Small intestine (tissue), 7 donors: ENCODE results near the gene SLC35F4. TPM values are rescaled to one million over a fixed set of nuclear protein-coding genes. Genes with fewer than 3 reads are reported as not detected.
"Not testable (repeated sequence)": the region's sequence is repeated elsewhere in the genome, so short reads cannot be mapped to it uniquely, and the experiment has no call there.

Experiments
- DNase-seq, 2 donors: peaks; one replicate each; pipeline versions ENCODE4 v3.0.0 to v3.0.0-alpha.2; 2013
- FAIRE-seq: peaks from 2 replicates; lab custom pipeline; 2012; peaks lifted over from hg19 to GRCh38; lab: Jason Lieb, UNC
- H3K27ac ChIP-seq, 3 donors: one replicate each; pipeline ENCODE4 v1.5.1; 2013; ENCODE audit warnings: low read length in 2 of 3, mild to moderate bottlenecking in 2 of 3, control low read depth in 1 of 3, inconsistent platforms in 1 of 3, low read depth in 1 of 3, moderate library complexity in 1 of 3
- H3K27me3 ChIP-seq, 3 donors: one replicate each; pipeline ENCODE4 v1.6.1; 2013; ENCODE audit warnings: low read length in 3 of 3, inconsistent platforms in 1 of 3; ENCODE audit not compliant: control insufficient read depth in 3 of 3, insufficient read depth in 3 of 3
- H3K36me3 ChIP-seq, 3 donors: one replicate each; pipeline ENCODE4 v1.6.1; 2013; ENCODE audit warnings: low read length in 3 of 3, inconsistent platforms in 1 of 3, low read depth in 1 of 3, mild to moderate bottlenecking in 1 of 3, moderate library complexity in 1 of 3; ENCODE audit not compliant: control insufficient read depth in 3 of 3, insufficient read depth in 2 of 3
- H3K4me1 ChIP-seq, 3 donors: one replicate each; pipeline ENCODE4 v1.6.1; 2013; ENCODE audit warnings: low read length in 2 of 3, inconsistent platforms in 1 of 3, low read depth in 1 of 3, mild to moderate bottlenecking in 1 of 3, moderate library complexity in 1 of 3; ENCODE audit not compliant: control insufficient read depth in 3 of 3, insufficient read depth in 2 of 3
- H3K4me3 ChIP-seq, 3 donors: one replicate each; pipeline ENCODE4 v1.5.1; 2013; ENCODE audit warnings: low read length in 3 of 3, control low read depth in 1 of 3, inconsistent platforms in 1 of 3, low read depth in 1 of 3, mild to moderate bottlenecking in 1 of 3, moderate library complexity in 1 of 3
- H3K9me3 ChIP-seq, 2 donors: one replicate each; pipeline ENCODE4 v1.6.1; 2013; ENCODE audit warnings: low read depth in 1 of 2, low read length in 1 of 2; ENCODE audit not compliant: control insufficient read depth in 2 of 2, insufficient read depth in 1 of 2
- WGBS, 3 donors: extraction: QIAGEN DNeasy Blood & Tissue Kit; methylation state at CpG; one replicate each; pipeline ENCODE4 v1.1.7; 2013; 5-methylcytosine and 5-hydroxymethylcytosine counted together
- polyA plus RNA-seq, 4 donors: library from polyadenylated mRNA; stranded (reverse) in 3 of 4; unstranded in 1 of 4; fragments of 200-250 nt in 3 of 4; fragments of 120-200 nt in 1 of 4; gene quantifications; one replicate each; pipeline versions ENCODE4 v1.2.1 to v1.2.3, GENCODE V29; 2013
- donor health status: healthy with polysubstance abuse.
- donor health status: control.
- donor health status: control.
- donor health status: Bipolar disorder and iron deficiency.
- donor health status: healthy.

The SLC35F4 gene
- polyA plus RNA-seq, 4 donors: 0.10 to 0.13 TPM; not detected in 2

DNA sequence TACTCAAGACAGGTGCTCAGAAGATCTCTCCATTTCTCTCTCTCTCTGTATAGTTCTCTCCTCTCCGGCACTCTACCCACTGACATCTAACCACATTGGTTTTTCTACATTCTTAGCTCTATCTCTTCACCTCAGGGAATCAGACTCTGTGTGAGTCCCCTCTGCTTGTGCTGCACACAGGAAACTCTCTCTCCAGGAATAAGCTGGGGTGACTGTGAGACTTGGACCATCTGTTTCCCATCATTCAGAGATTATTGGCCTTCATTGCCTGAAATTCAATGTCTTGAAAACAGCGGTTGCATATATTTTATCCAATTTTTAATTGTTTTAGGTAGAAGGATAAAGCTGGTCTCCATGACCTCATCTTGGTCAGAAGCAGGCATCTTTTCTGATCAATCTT is 105.0 kb downstream of the SLC35F4 start:
- Histone ChIP-seq H3K4me3 (no peak overlapping the region), H3K9me3 (no peaks in the 10 kb centered on the region), H3K4me1 (no peaks in the 10 kb centered on the region), H3K27me3 (no peaks in the 10 kb centered on the region), H3K27ac (no peak overlapping the region), H3K36me3 (no peaks in the 10 kb centered on the region)
- DNase-seq (no peak), FAIRE-seq (no peak)
- WGBS, 3 donors: 85 to 94% (median 90%) methylated on average over 2 of the region's 2 CpGs

DNA sequence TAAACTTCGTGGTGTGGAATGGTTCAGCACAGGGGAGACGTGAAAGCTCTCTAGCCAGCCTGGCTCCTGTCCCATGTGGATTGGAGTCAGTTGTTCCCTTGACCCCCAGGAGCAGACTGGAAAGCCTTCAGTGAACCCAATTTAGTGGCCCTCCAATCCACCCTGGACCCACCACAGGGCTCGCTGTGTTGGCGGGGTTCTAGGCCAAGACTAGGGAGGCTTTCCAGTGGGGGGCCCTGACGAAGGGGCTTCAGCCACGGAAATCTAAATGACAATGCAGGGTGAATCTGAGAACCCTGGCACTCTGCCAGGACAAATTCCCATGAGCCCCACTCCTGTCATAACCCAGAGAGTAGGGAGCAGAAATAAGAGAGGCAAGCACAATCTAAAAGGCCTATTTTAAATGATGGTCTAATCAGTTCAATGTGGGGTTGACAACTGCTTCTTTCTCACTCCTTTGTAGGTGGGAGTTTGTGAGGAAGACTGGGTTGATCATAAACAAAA is 110.8 kb downstream of the SLC35F4 start:
- Histone ChIP-seq H3K27me3 (no peaks in the 10 kb centered on the region), H3K27ac (no peak overlapping the region), H3K36me3 (no peaks in the 10 kb centered on the region), H3K4me3 (no peak overlapping the region), H3K4me1 (no peaks in the 10 kb centered on the region), H3K9me3 (no peaks in the 10 kb centered on the region)
- WGBS, 3 donors: 73 to 91% (median 76%) methylated on average over 6 of the region's 6 CpGs
- DNase-seq (no peak), FAIRE-seq (no peak)

DNA sequence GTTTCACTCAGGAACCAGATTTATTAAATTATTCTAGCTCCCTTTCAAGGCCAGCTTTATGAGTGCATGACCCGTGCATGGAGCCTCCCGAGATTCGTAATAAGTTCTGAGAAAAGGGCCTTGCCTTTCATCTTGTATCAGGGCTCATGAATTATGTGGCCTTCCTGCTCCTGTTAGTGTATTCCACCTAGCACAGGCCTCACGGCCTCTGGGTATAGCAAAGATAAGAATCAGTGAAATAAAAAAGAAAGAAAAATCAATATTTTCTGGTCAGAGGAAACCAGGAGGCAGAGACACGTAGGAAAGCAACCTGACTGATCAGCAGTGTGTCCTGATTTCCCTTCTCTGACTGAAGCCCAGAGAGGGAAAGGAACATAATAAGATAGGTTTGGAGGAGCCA is 111.4 kb downstream of the SLC35F4 start:
- H3K4me3 ChIP-seq: no peak overlapping the region
- no peaks in the 10 kb centered on the region for H3K36me3 ChIP-seq
- H3K27me3 ChIP-seq: no peaks in the 10 kb centered on the region
- WGBS, 3 donors: 52 to 64% (median 59%) methylated on average over 5 of the region's 5 CpGs
- DNase-seq (no peak), FAIRE-seq (no peak)
- no peaks in the 10 kb centered on the region for H3K9me3 ChIP-seq
- H3K4me1 ChIP-seq: no peaks in the 10 kb centered on the region
- no peak overlapping the region for H3K27ac ChIP-seq

DNA sequence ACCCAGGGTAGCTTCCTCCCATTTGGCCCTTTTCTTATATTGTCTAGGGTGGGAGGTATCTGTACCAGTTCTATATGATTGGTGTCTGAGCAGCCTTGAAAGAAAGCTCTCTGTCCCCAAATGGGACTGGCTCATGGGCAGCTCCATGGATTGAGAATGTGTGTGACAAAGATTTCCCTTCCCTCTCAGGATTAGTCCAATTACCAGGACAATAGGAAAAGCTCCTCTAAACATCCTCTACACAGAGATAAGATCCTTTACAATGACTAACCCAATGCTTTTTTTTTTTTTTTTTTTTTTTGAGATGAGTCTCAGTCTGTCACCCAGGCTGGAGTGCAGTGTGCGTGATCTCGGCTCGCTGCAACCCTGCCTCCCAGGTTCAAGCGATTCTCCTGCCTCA is 112.1 kb downstream of the SLC35F4 start:
- Histone ChIP-seq H3K9me3 (no peaks in the 10 kb centered on the region), H3K27ac (no peak overlapping the region), H3K36me3 (no peaks in the 10 kb centered on the region), H3K4me3 (no peak overlapping the region), H3K27me3 (no peaks in the 10 kb centered on the region), H3K4me1 (no peaks in the 10 kb centered on the region)
- 94 to 97% (median 95%) methylated on average over 4 of the region's 4 CpGs for WGBS, 3 donors
- no peak for FAIRE-seq
- DNase-seq: no peak

DNA sequence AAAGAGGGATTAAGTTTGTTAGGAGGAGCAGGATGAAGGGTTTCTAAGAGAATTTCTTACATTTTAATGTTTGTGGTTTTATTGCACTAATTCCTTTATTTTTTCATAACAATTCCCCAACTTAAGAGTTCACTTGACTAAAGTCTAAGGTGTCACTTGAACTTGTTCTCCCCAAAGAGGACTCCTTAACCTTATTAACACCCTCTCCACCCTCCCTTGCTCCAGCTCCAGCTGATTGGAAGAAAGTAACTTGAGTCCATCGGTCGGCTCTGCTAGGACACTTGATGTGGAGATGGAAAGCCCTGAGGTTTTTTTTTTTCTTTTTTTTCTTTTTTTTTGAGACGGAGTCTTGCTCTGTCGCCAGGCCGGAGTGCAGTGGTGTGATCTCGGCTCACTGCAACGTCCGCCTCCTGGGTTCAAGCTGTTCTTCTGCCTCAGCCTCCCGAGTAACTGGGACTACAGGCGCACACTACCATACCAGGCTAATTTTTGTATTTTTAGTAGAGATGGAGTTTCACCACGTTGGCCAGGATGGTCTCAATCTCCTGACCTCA is 113.7 kb downstream of the SLC35F4 start:
- not testable (repeated sequence) for H3K4me3 ChIP-seq, H3K27me3 ChIP-seq, H3K36me3 ChIP-seq, H3K9me3 ChIP-seq, DNase-seq, FAIRE-seq, H3K27ac ChIP-seq, H3K4me1 ChIP-seq
- WGBS, 3 donors: 81 to 90% (median 84%) methylated on average over 11 of the region's 11 CpGs

DNA sequence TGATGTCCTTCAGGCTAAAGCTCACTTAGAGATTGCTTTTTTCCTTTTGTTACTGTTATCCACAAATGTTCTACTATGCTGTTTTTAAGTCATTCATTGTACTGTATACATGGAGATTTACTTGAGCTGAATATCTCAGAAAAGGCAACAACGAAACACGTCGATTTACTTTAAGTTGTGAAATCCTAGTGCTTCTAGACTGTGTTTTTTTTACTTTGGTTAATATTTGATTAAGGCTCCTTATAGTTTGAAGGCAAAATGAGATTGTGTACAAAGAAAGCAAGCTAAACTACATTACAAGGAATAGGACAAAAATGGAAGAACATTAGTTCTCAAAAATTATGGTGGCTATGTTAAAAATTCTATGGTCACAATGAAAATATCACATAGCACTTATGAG is 114.5 kb downstream of the SLC35F4 start:
- Histone ChIP-seq H3K36me3 (no peaks in the 10 kb centered on the region), H3K27me3 (no peaks in the 10 kb centered on the region), H3K27ac (no peak overlapping the region), H3K9me3 (no peaks in the 10 kb centered on the region), H3K4me3 (no peak overlapping the region), H3K4me1 (no peaks in the 10 kb centered on the region)
- FAIRE-seq (no peak), DNase-seq (peak in 1 of 2 donors; percentile 25)
- WGBS, 3 donors: 21 to 76% (median 45%) methylated on average over 3 of the region's 3 CpGs

DNA sequence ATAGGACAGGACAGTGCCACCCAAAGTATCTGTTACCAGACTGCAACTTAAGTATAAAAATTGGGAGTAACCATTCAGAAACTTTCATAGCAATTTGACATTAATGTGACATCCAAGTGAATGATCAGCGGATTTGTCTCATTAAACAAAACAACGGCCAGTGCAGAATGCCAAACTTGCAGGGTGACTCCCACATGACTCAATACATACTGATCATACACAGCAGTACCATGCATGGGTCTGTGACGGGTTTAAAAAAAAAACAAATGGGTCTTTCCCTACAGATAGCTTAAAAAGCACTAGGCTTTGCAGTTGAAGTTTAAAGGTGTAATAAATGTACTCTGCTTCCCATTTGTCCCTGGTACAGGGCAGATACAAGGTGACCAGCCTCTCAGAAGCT is 116.6 kb downstream of the SLC35F4 start:
- Histone ChIP-seq H3K27me3 (no peaks in the 10 kb centered on the region), H3K27ac (no peak overlapping the region), H3K9me3 (no peaks in the 10 kb centered on the region), H3K4me1 (no peaks in the 10 kb centered on the region), H3K4me3 (no peak overlapping the region), H3K36me3 (no peaks in the 10 kb centered on the region)
- no peak for DNase-seq
- FAIRE-seq: no peak
- 69 to 78% (median 70%) methylated on average over 3 of the region's 3 CpGs for WGBS, 3 donors

DNA sequence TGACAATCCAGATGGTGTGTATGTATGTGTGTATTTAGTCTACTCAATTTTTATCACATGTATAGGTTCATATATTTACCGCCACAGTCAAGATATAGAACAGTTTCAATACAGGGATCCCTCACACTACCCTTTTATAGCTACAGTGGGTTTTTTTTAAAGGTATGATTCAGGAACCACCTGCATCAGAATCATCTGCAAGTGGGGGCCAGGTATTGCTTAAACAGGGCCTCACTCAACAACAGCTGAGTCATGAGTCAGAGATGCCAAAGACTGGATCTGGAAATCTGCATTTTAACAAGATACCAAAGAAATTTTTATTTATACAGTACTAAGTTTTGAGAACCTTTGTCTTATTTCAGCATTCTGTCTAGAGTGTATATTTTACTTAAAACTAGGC is 117.6 kb downstream of the SLC35F4 start:
- Histone ChIP-seq H3K9me3 (no peaks in the 10 kb centered on the region), H3K4me3 (no peak overlapping the region), H3K27ac (no peak overlapping the region), H3K4me1 (no peaks in the 10 kb centered on the region), H3K27me3 (no peaks in the 10 kb centered on the region), H3K36me3 (no peaks in the 10 kb centered on the region)
- FAIRE-seq (no peak), DNase-seq (no peak)
- WGBS, 3 donors: 86 to 97% (median 89%) methylated on average over 1 of the region's 1 CpG

DNA sequence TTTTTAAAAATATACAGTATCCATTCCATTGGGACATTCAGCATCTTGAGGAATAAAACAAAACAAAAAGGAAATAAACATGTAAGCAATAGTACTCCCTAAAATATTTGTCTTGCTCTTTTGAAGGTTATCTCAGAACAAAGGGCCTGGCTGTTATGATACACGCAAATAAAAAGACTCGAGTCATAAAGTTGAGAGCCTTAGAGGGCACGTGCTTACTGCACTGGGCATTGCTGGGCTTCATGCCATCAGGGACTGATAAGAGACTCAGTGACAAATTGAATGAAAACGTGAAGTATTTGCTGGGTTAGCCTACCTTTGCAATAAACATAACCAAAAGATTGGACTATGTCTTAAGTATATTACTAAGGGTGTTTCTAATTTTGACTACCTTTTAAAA is 118.9 kb downstream of the SLC35F4 start:
- DNase-seq (peak; percentile 8 to 73), FAIRE-seq (no peak)
- no peaks in the 10 kb centered on the region for H3K27me3 ChIP-seq
- no peak overlapping the region for H3K27ac ChIP-seq
- no peaks in the 10 kb centered on the region for H3K9me3 ChIP-seq
- no peaks in the 10 kb centered on the region for H3K36me3 ChIP-seq
- H3K4me3 ChIP-seq: no peak overlapping the region
- no peaks in the 10 kb centered on the region for H3K4me1 ChIP-seq
- WGBS, 3 donors: 4 to 61% (median 29%) methylated on average over 4 of the region's 4 CpGs
